NCI-H146 (cell line): ENCODE data around the gene CHCHD5.
A peak's percentile ranks its signal among the peaks of the same experiment; 100 is the strongest.
"Not testable (repeated sequence)": the region's sequence is repeated elsewhere in the genome, so short reads cannot be mapped to it uniquely, and the experiment has no call there.

ENCODE experiments used
- DNase-seq: peaks from one replicate; lab custom pipeline; 2025; lab: John Stamatoyannopoulos, UW

CHCHD5 gene

GRCh38 chr2:112588611-112589045 is 4.2 kb downstream of the CHCHD5 start:
- DNase-seq = peak; percentile 83

- DNase-seq = no peak
Measured at GRCh38 chr2:112591413-112591812, 7.0 kb downstream of the CHCHD5 start.

GRCh38 chr2:112593736-112594135 is 9.3 kb downstream of the CHCHD5 start:
- DNase-seq = no peak

GRCh38 chr2:112597537-112598322 is 13.3 kb downstream of the CHCHD5 start:
- DNase-seq = no peak

GRCh38 chr2:112600634-112601033 is 16.2 kb downstream of the CHCHD5 start:
- no peak for DNase-seq

- DNase-seq = no peak
Measured at GRCh38 chr2:112601754-112602153, 17.3 kb downstream of the CHCHD5 start.

GRCh38 chr2:112602917-112603316 is 18.5 kb downstream of the CHCHD5 start:
- no peak for DNase-seq

GRCh38 chr2:112603731-112604130 is 19.3 kb downstream of the CHCHD5 start:
- DNase-seq = no peak

- no peak for DNase-seq
Measured at GRCh38 chr2:112604952-112605351, 20.5 kb downstream of the CHCHD5 start.

GRCh38 chr2:112605926-112606325 is 21.5 kb downstream of the CHCHD5 start:
- no peak for DNase-seq

GRCh38 chr2:112606547-112606946 is 22.1 kb downstream of the CHCHD5 start:
- DNase-seq = no peak

GRCh38 chr2:112607680-112608438 is 23.4 kb downstream of the CHCHD5 start:
- DNase-seq = no peak

- not testable (repeated sequence) for DNase-seq
Measured at GRCh38 chr2:112609320-112609719, 24.9 kb downstream of the CHCHD5 start.

- DNase-seq = not testable (repeated sequence)
Measured at GRCh38 chr2:112612283-112612682, 27.9 kb downstream of the CHCHD5 start.

GRCh38 chr2:112614201-112614840 is 29.9 kb downstream of the CHCHD5 start:
- peak; percentile 38 for DNase-seq

- no peak for DNase-seq
Measured at GRCh38 chr2:112615051-112615450, 30.6 kb downstream of the CHCHD5 start.

GRCh38 chr2:112615798-112616197 is 31.4 kb downstream of the CHCHD5 start:
- not testable (repeated sequence) for DNase-seq

- DNase-seq = no peak
Measured at GRCh38 chr2:112618383-112618782, 34.0 kb downstream of the CHCHD5 start.

GRCh38 chr2:112621790-112622527 is 37.5 kb downstream of the CHCHD5 start:
- DNase-seq = no peak

GRCh38 chr2:112622528-112622849 is 38.1 kb downstream of the CHCHD5 start:
- DNase-seq = no peak

- no peak for DNase-seq
Measured at GRCh38 chr2:112623913-112624777, 39.7 kb downstream of the CHCHD5 start.
